Stimulated activated CD8-positive, alpha-beta memory T cell treated with anti-CD3 and anti-CD28 coated beads, Interleukin-7, amount 100 ng/mL, for 4 hours (primary cell): Measurements from ENCODE around the gene CYB561D2.

Source experiments
- DNase-seq, 2 donors: peaks; one replicate each; pipeline ENCODE4 v3.0.0-alpha.2; 2020; ENCODE audit warnings: low read depth in 2 of 2

CYB561D2 gene

DNA sequence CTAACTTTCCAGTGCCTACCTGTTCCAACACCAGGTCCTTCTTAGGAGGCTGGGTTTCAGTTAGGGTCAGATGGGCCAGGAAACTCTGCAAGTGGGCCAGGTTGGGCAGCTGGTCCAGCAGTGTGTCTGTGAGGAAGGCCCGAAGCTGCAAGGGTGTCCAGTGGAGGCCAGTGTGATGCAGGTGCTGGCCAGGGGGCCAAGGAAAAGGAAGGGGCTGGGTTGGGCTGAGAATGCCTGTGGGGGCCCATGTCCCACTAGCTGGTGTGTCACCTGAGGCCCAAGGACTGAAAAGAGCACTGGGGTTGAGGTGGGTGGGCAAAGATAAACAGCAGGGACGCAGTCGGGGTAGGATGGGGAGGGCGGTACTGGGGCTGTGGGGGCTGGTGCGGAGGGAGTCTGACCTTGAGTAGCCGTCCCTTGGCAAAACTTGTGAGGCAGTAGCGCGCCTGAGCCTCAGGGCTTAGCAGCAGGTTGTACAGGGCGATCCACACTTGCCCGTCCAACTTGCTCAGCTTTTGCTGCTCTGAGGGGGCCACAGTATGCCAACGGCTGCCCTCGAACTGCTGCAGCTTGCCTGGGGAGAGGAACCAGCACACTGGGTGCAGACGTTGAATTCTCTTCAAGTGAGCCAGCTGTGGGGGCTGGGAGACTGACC, 8.5 kb upstream of the CYB561D2 start:
- no peak for DNase-seq

GRCh38 chr3:50342813-50343633, 7.6 kb upstream of the CYB561D2 start:
- DNase-seq: no peak

DNA sequence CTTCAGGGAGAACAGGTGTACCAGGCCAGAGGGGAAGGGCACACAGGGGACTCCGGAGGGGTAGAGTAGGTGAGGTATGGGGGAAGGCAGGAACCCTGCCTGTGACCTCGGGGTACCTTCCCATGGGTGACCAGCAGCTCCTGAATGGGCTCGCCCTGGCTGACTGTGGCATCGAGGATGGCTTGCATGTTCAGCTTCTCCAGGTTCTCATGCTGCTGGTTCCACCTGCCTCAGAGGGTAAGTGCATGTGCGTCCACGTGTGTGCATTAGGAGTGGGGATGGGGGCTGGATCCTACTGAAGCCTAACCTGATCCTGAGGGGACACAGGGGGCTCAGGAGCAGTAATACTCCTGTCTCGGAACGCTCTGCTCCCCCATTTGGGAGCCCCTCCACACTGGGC, 5.7 kb upstream of the CYB561D2 start:
- DNase-seq: no peak

DNA sequence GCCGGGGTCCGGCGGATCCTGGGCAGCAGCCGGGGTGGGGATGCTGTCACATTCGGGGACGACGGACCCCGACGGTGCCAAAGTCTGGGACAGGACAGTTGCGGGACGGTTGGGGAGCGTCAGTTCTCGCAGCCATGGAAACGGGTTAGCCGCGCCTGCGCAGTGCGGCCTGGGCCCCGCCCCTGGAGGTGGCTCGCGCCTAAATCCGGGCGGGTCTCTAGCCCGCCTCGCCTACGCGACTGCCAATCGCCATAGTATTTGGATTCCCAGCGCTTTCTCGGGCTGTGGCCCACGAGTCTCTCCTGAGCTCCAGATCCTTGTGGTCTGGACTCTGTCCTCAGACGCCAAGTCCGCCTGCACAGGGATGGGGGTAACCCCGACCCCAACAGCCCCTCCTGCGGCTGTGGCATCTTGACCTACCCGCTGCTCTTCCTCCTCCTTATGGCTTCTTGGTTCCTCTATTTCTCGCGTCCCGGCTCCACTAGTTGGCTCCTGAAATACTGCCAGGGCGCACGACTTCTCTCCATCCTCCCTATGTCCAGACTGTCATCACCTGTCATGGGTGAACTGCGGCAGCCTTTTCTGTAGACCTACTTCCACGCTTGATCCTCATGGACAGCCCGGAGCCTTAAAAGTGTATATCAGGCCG, 5.0 kb upstream of the CYB561D2 start, which contains the start of gene ZMYND10:
Gene ZMYND10 (minus strand): TSS at position 147 of the 649 bp plus-strand sequence. CDS start 153 bp downstream, outside the sequence.
- peak; percentile 43 to 61 for DNase-seq

DNA sequence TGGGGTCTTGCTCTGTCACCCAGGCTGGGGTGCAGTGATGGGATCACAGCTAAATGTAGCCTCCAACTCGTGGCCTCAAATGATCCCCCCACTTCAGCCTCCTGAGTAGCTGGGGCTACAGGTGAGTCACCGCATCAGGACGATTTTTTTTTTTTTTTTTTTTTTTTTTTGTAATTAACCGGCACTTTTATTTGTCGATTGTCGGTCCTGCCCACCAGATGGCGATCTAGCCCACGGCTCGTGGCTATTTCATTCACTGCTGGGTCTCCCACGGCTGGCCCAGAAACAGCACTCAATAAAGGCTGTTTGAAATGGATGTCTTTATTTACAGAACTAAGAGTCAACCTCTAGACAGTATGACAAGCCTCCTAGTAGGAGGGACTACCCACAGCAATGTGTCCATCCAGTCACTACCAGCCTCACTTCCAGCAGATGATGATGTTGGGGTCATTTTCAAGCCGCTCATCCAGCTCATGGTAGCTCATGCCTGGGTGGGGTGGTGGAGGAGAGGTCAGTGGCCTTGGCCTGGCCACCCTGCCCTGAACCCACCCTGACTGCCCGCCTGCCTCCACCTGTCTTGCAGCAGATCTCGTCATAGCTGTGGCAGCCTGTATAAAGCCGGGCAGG, 3.4 kb upstream of the CYB561D2 start:
- peak; percentile 64 to 70 for DNase-seq

- DNase-seq: no peak
Measured at GRCh38 chr3:50350213-50350526, 492 bp upstream of the CYB561D2 start.

- no peak for DNase-seq
Measured at GRCh38 chr3:50351323-50351697, 648 bp downstream of the CYB561D2 start.

DNA sequence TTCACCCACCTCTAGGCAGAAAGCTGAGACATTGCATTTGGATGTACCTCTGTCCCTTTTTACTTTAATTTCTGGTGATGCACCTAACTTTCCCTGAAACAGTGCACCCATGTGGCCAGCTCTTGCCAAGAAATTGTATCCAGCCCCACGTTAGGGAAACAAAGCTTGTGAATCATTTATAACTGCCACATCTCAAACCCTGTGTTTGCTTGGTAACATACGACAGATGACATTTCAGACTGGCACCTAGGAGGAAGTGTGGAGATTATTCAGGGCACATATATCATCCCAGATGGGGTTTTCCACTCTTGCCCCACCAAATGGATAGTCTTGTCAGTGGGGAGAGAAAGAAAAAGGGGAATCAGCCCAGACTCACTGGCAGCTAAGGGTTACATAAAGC, 2.1 kb downstream of the CYB561D2 start:
- DNase-seq: no peak

- DNase-seq: no peak
Measured at GRCh38 chr3:50353245-50354004, 2.8 kb downstream of the CYB561D2 start.

- no peak for DNase-seq
Measured at GRCh38 chr3:50354186-50354764, 3.6 kb downstream of the CYB561D2 start.

GRCh38 chr3:50354850-50355249, 4.2 kb downstream of the CYB561D2 start:
- DNase-seq: no peak

GRCh38 chr3:50355829-50356552, 5.3 kb downstream of the CYB561D2 start:
- no peak for DNase-seq

GRCh38 chr3:50356553-50356952, 5.9 kb downstream of the CYB561D2 start:
- no peak for DNase-seq

GRCh38 chr3:50357481-50357880, 6.8 kb downstream of the CYB561D2 start:
- DNase-seq: no peak

- no peak for DNase-seq
Measured at GRCh38 chr3:50358355-50358910, 7.8 kb downstream of the CYB561D2 start.

DNA sequence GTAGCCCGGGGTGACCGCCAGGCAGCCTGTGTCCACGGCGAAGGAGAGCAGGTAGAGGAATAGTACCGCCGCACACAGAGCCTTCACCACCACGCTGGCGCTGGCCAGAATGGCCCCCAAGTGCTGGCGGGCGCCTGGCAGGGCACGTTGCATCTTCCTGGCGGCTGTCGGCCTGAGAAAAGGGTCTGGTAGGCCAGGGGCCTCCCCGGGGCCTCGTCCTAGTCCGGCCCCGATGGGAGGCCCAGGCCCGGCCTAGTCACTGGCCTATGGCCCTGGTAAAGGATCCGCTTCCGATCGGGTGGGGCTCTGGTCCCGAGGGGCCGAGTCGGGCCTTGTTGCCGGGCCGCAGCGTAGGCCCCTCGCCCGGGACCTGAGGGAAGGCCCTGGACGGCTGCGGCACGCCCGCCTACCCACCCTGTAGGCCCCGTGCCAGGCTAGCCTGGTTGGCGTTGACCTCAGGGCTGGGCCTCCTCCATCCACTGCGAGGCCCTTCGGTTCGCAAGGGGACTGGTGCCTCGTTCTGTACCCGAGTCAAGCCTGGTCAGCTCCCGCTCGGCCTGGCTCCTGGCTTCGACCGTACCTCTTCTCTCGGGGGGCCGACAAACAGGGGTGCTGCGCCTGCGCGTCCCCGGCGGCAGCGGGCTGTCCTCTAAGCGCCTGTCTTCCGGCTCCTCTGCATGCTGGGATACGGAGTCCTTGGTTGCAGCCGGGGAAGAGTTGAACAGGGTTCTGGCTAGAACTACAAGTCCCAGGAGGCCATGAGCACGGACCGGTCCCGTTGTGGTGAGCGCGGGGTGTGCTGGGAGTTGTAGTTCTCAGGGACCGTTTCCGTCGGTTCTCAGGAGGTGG, 8.5 kb downstream of the CYB561D2 start, which contains the start of gene TMEM115:
Gene TMEM115 (minus strand): TSS at position 611 of the 849 bp plus-strand sequence. CDS start 458 bp downstream, at position 153.
- peak; percentile 92 to 96 for DNase-seq

GRCh38 chr3:50359760-50360110, 9.1 kb downstream of the CYB561D2 start:
- DNase-seq: no peak

- DNase-seq: no peak
Measured at GRCh38 chr3:50364573-50365079, 14.0 kb downstream of the CYB561D2 start.
